GM18505 (cell line): ENCODE measurements around the gene VIPR2.

Experiments used
- ATAC-seq: cut with Tn5 transposase; IDR thresholded peaks from one replicate; pipeline ENCODE4 v1.9.1; 2021; ENCODE audit not compliant: unreplicated experiment
- POLR2A ChIP-seq: IDR thresholded peaks from 4 replicates; pipeline ENCODE4 v1.6.1; 2011; ENCODE audit warnings: borderline replicate concordance; ENCODE audit not compliant: insufficient read depth, insufficient read length; ENCODE audit errors: extremely low read depth

VIPR2 gene

GRCh38 chr7:159152816-159153215 lies 8.1 kb upstream of the VIPR2 start:
- ATAC-seq, result no peak
- TF ChIP-seq POLR2A, result no peak

- no peak for TF ChIP-seq POLR2A
- no peak for ATAC-seq
Observed at GRCh38 chr7:159151231-159151630, 6.6 kb upstream of the VIPR2 start.

- no peak for TF ChIP-seq POLR2A
- no peak for ATAC-seq
Observed at GRCh38 chr7:159149488-159149887, 4.8 kb upstream of the VIPR2 start.

- no peak for ATAC-seq
Observed at GRCh38 chr7:159148430-159149395, 4.0 kb upstream of the VIPR2 start.

GRCh38 chr7:159147687-159148086 lies 3.0 kb upstream of the VIPR2 start:
- TF ChIP-seq POLR2A, result no peak
- ATAC-seq, result no peak

More at GRCh38 chr7:159148430-159149395, 4.0 kb upstream of the VIPR2 start:
- TF ChIP-seq POLR2A, result no peak

- TF ChIP-seq POLR2A, result no peak
- ATAC-seq, result no peak
Observed at GRCh38 chr7:159147246-159147645, 2.6 kb upstream of the VIPR2 start.

- ATAC-seq, result no peak
- no peak for TF ChIP-seq POLR2A
Observed at GRCh38 chr7:159146084-159146858, 1.6 kb upstream of the VIPR2 start.

GRCh38 chr7:159145490-159145855 lies 806 bp upstream of the VIPR2 start:
- ATAC-seq, result no peak

GRCh38 chr7:159143780-159144757 lies 598 bp downstream of the VIPR2 start:
- no peak for ATAC-seq
- no peak for TF ChIP-seq POLR2A

More at GRCh38 chr7:159145490-159145855, 806 bp upstream of the VIPR2 start:
- no peak for TF ChIP-seq POLR2A

GRCh38 chr7:159142730-159143129 lies 1.9 kb downstream of the VIPR2 start:
- no peak for ATAC-seq
- no peak for TF ChIP-seq POLR2A

GRCh38 chr7:159142199-159142598 lies 2.5 kb downstream of the VIPR2 start:
- no peak for ATAC-seq
- TF ChIP-seq POLR2A, result no peak

- no peak for TF ChIP-seq POLR2A
- ATAC-seq, result no peak
Observed at GRCh38 chr7:159141660-159142059, 3.0 kb downstream of the VIPR2 start.
